Cardiac muscle cell (in vitro differentiated cells and primary cell): ENCODE results near the gene BNC2. TPM values are rescaled to one million over a fixed set of nuclear protein-coding genes. Genes with fewer than 3 reads are reported as not detected.

Source experiments
- DNase-seq, 2 donors: peaks; one replicate each; pipeline versions ENCODE4 v3.0.0 to v3.0.0-alpha.2; 2010 to 2017; ENCODE audit warnings: low read depth in 1 of 2, low spot score in 1 of 2
- H3K27ac ChIP-seq: fragments of 200-600 bp; sonication (generic); 2 replicates; pipeline ENCODE4 v1.5.1; 2016
- H3K27me3 ChIP-seq: fragments of 200-600 bp; sonication (generic); 2 replicates; pipeline ENCODE4 v1.6.0; 2016; ENCODE audit warnings: control low read depth
- H3K36me3 ChIP-seq: fragments of 200-600 bp; sonication (generic); 2 replicates; pipeline ENCODE4 v1.5.1; 2016; ENCODE audit warnings: control low read depth
- H3K4me1 ChIP-seq: fragments of 200-600 bp; sonication (generic); 2 replicates; pipeline ENCODE4 v1.8.1; 2017; ENCODE audit warnings: low read depth, mild to moderate bottlenecking, mixed run types
- H3K4me3 ChIP-seq: fragments of 200-600 bp; sonication (generic); 2 replicates; pipeline ENCODE4 v1.5.1; 2016; ENCODE audit warnings: mild to moderate bottlenecking
- H3K9me3 ChIP-seq: fragments of 200-600 bp; sonication (generic); 2 replicates; pipeline ENCODE4 v1.5.1; 2017; ENCODE audit warnings: low read depth, mild to moderate bottlenecking, control low read depth
- polyA plus RNA-seq: library from polyadenylated mRNA; unstranded; fragments of >200 nt; fragmentation: Nextera tagmentation; extraction: Ambion mirVana; gene quantifications from 2 replicates; pipeline ENCODE4 v1.2.1, GENCODE V29; 2016
- total RNA-seq: library from RNA; depleted of rRNA; stranded (reverse); fragments of >200 nt; gene quantifications from 2 replicates; pipeline ENCODE4 v1.2.3, GENCODE V29; 2016
- TF ChIP-seq, protein P1 (sequence below): IDR thresholded peaks from 2 replicates; pipeline ENCODE4 v1.5.1; 2012; ENCODE audit warnings: low read depth, mild to moderate bottlenecking, low read length

Gene BNC2
- total and polyA plus RNA-seq, 2 experiments from 2014 or later: 0.54 to 0.55 TPM

GRCh38 chr9:16673171-16673570, 197.3 kb downstream of the BNC2 start:
- TF ChIP-seq, protein P1, sequence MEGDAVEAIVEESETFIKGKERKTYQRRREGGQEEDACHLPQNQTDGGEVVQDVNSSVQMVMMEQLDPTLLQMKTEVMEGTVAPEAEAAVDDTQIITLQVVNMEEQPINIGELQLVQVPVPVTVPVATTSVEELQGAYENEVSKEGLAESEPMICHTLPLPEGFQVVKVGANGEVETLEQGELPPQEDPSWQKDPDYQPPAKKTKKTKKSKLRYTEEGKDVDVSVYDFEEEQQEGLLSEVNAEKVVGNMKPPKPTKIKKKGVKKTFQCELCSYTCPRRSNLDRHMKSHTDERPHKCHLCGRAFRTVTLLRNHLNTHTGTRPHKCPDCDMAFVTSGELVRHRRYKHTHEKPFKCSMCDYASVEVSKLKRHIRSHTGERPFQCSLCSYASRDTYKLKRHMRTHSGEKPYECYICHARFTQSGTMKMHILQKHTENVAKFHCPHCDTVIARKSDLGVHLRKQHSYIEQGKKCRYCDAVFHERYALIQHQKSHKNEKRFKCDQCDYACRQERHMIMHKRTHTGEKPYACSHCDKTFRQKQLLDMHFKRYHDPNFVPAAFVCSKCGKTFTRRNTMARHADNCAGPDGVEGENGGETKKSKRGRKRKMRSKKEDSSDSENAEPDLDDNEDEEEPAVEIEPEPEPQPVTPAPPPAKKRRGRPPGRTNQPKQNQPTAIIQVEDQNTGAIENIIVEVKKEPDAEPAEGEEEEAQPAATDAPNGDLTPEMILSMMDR: no peak
- H3K4me3 ChIP-seq: no peak overlapping the region
- H3K4me1 ChIP-seq: no peaks in the 10 kb centered on the region
- DNase-seq: no peak
- H3K9me3 ChIP-seq: no peaks in the 10 kb centered on the region
- H3K27me3 ChIP-seq: peaks cover 36% of the 10 kb centered on the region
- no peaks in the 10 kb centered on the region for H3K36me3 ChIP-seq
- H3K27ac ChIP-seq: no peak overlapping the region

DNA sequence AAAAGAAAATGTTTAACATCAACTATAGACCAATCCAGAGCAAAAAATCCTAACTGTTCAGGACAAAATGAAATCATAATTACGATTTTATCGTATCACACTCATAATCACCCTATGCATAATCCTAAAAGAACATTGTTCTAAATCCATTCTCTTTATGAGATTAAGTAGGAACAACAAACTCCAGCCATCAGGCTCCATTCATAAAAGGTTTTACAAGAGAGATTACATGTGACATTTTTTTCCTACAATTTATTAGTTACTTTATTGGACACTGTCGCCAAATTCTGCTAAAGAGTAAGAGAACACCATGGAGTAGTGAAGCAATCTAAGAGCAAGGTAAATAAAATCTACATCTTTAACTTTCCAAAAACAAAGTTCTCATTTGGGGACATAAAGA, 198.0 kb downstream of the BNC2 start:
- TF ChIP-seq, protein P1: no peak

DNA sequence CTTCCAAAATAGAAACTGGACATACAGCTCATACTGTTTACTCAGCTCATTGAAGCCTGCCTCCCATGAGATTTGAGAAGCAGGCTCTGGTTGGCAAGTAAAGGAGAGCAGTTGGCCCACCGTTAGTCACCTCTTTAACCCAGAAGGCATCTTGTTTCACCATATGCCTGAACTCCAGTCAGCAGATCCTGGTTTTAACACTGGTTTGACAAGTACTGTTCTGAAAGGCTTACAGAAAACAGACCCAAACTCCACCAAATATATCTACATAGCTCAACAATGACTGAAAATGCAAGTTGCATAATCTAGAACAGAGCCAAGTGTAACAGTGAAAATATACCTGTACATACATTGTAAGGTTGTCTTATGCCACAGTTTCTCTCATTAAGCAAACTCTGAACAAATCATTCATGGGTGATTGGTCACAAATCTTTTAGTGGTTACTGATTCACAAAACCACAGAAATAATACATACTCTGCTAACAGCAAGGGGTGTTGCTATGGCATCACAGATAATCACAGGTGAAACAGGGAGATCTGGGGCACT, 198.8 kb downstream of the BNC2 start:
- Histone ChIP-seq H3K36me3 (no peaks in the 10 kb centered on the region), H3K4me3 (no peak overlapping the region), H3K9me3 (no peaks in the 10 kb centered on the region), H3K4me1 (no peaks in the 10 kb centered on the region), H3K27me3 (peaks cover 29% of the 10 kb centered on the region), H3K27ac (no peak overlapping the region)
- DNase-seq: peak in 1 of 2 donors; percentile 63
- TF ChIP-seq, protein P1: no peak

More for the DNA sequence above, 198.0 kb downstream of the BNC2 start:
- H3K27ac ChIP-seq: no peak overlapping the region
- no peak for DNase-seq
- H3K36me3 ChIP-seq: no peaks in the 10 kb centered on the region
- peaks cover 33% of the 10 kb centered on the region for H3K27me3 ChIP-seq
- H3K9me3 ChIP-seq: no peaks in the 10 kb centered on the region
- H3K4me1 ChIP-seq: no peaks in the 10 kb centered on the region
- H3K4me3 ChIP-seq: no peak overlapping the region

DNA sequence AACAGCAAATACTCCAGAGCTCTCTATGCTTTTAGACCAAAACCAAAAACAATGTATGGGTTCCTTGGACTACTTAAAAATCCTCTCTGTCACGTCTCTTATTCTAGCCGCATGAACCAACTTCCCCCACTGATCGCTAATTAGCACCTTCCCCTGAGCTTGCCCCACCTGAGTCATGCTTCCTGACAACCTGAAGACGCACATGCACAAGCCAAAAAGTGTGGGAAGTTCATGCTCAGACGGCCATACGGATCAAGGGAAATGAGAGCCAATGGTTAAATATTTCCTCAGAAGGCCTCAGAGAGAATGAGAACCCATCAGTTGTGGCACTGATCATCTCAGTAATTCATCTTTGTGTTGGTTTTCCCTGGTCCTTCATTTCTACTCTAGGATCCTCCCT, 199.7 kb downstream of the BNC2 start:
- TF ChIP-seq, protein P1: no peak
- no peak for DNase-seq
- Histone ChIP-seq H3K4me3 (no peak overlapping the region), H3K27me3 (peaks cover 29% of the 10 kb centered on the region), H3K9me3 (no peaks in the 10 kb centered on the region), H3K4me1 (no peaks in the 10 kb centered on the region), H3K27ac (no peak overlapping the region), H3K36me3 (no peaks in the 10 kb centered on the region)

GRCh38 chr9:16668734-16669295, 201.7 kb downstream of the BNC2 start:
- no peak overlapping the region for H3K4me3 ChIP-seq
- peaks cover 33% of the 10 kb centered on the region for H3K27me3 ChIP-seq
- no peak for DNase-seq
- H3K36me3 ChIP-seq: no peaks in the 10 kb centered on the region
- TF ChIP-seq, protein P1: no peak
- no peak overlapping the region for H3K27ac ChIP-seq
- H3K4me1 ChIP-seq: no peaks in the 10 kb centered on the region
- H3K9me3 ChIP-seq: no peaks in the 10 kb centered on the region
